Measurements from ENCODE around the gene FGF4. TPM values are rescaled to one million over a fixed set of nuclear protein-coding genes. Genes with fewer than 3 reads are reported as not detected.

The FGF4 gene
- total RNA-seq, 1 experiment from 2014 or later, result not detected

DNA sequence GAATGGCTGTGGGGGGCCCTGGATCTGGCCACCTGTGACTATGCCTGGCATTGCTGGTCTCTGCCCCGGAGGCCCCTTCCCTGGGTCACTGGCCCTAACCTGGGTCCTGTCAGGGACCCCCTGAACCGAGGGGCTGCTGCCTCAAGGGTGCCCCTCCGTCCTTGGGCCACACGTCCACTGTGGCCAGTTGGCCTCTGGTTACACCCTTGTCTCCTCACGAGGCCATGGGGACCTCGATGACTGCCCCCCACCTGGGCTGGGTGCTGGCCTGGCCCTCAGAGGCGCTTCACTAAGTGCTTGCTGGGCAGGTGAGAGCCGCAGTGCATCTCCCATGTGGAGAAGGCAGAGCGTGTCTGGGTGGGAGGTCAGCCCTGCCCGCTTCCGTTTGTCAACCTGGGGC, 44.0 kb downstream of the FGF4 start:
- Histone ChIP-seq H4K20me1 (ENCODE audit: insufficient read depth, low read depth, low read length) (no peaks in the 10 kb centered on the region), H3K4me1 (ENCODE audit: low read length) (no peaks in the 10 kb centered on the region), H2AFZ (ENCODE audit: low read length) (no peak overlapping the region), H3K9ac (ENCODE audit: low read length) (no peak overlapping the region), H3K27ac (ENCODE audit: low read length) (no peak overlapping the region), H3K79me2 (ENCODE audit: low read length) (no peaks in the 10 kb centered on the region), H3K27me3 (ENCODE audit: low read length) (no peaks in the 10 kb centered on the region), H3K9me3 (ENCODE audit: low read length) (no peaks in the 10 kb centered on the region), H3K36me3 (ENCODE audit: insufficient read depth, low read length) (no peaks in the 10 kb centered on the region), H3K9me2 (replicated peaks; ENCODE audit: insufficient read depth, low read length) (no peaks in the 10 kb centered on the region), H3K4me2 (ENCODE audit: low read depth, low read length, poor library complexity, severe bottlenecking) (no peak overlapping the region), H3K4me3 (ENCODE audit: low read length) (no peak overlapping the region)
- DNase-seq, result no peak

DNA sequence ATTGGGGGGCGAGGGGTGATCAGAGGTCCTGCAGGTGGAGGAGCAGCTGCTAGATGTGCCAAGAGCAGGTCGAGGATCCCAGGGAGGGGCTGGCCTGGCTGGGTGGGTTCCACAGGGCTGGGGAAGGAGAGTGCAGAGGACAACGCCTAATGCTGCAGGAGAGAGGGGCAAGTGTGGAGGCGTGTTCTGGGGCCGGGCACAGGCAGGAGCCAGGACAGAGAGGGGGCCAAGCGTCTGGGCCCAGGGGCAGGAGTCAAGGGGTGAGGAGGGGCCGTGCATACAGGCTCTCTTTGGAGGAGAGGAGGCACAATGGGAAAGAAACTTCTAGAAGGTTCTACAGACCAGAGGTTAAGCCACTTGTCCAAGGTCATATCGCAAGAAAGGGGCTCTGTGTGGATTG, 44.6 kb downstream of the FGF4 start:
- Histone ChIP-seq H3K79me2 (ENCODE audit: low read length) (no peaks in the 10 kb centered on the region), H3K27ac (ENCODE audit: low read length) (no peak overlapping the region), H3K36me3 (ENCODE audit: insufficient read depth, low read length) (no peaks in the 10 kb centered on the region), H3K27me3 (ENCODE audit: low read length) (no peaks in the 10 kb centered on the region), H2AFZ (ENCODE audit: low read length) (no peak overlapping the region), H3K9me2 (replicated peaks; ENCODE audit: insufficient read depth, low read length) (no peaks in the 10 kb centered on the region), H3K4me1 (ENCODE audit: low read length) (no peaks in the 10 kb centered on the region), H4K20me1 (ENCODE audit: insufficient read depth, low read depth, low read length) (no peaks in the 10 kb centered on the region), H3K4me2 (ENCODE audit: low read depth, low read length, poor library complexity, severe bottlenecking) (no peak overlapping the region), H3K9me3 (ENCODE audit: low read length) (no peaks in the 10 kb centered on the region), H3K4me3 (ENCODE audit: low read length) (no peak overlapping the region), H3K9ac (ENCODE audit: low read length) (no peak overlapping the region)
- no peak for DNase-seq

DNA sequence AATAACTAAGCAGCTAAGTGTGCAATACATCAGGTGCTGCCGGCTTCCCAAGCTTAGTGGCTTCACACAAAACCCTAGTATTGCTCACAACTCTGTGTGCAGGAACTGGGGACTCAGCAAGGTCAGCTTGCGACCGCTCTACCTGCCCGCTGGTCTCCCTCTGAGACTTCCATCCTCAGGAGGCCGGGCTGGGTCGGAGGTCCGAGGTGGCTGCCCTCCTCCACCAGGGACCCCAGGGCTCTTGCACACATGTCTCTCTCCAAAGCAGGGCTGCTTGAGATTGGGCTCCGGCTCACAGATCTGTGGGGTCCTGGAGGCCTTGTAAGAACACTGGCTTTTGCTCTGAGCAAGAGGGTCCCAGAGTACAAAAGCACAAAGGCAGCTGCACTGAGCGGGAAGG, 45.9 kb downstream of the FGF4 start:
- Histone ChIP-seq H3K9ac (ENCODE audit: low read length) (no peak overlapping the region), H3K79me2 (ENCODE audit: low read length) (no peaks in the 10 kb centered on the region), H3K9me2 (replicated peaks; ENCODE audit: insufficient read depth, low read length) (no peaks in the 10 kb centered on the region), H4K20me1 (ENCODE audit: insufficient read depth, low read depth, low read length) (no peaks in the 10 kb centered on the region), H3K9me3 (ENCODE audit: low read length) (no peaks in the 10 kb centered on the region), H3K27ac (ENCODE audit: low read length) (no peak overlapping the region), H3K4me3 (ENCODE audit: low read length) (no peak overlapping the region), H3K36me3 (ENCODE audit: insufficient read depth, low read length) (no peaks in the 10 kb centered on the region), H2AFZ (ENCODE audit: low read length) (no peak overlapping the region), H3K4me2 (ENCODE audit: low read depth, low read length, poor library complexity, severe bottlenecking) (no peak overlapping the region), H3K27me3 (ENCODE audit: low read length) (no peaks in the 10 kb centered on the region), H3K4me1 (ENCODE audit: low read length) (no peaks in the 10 kb centered on the region)
- DNase-seq, result no peak

DNA sequence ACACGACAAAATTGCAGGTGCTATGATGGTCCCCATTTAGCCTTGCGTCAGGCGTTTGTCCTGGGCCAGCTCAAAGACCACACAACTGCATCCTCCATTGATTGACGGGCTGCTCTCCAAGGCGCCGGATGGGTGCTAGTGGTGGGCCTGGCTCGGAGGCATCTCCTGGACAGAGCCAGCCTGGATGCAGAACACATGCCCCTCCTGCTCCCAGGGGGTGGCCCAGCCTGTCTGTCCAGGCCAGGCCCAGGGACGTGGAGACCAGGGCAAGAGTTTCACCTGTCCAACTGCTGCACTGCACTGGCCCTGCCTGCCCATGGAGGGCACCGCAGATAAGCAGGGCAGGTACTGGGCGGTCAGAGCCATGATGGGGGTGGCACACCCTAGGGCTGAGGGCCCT, 47.9 kb downstream of the FGF4 start:
- Histone ChIP-seq H3K4me1 (ENCODE audit: low read length) (no peaks in the 10 kb centered on the region), H3K9me2 (replicated peaks; ENCODE audit: insufficient read depth, low read length) (no peaks in the 10 kb centered on the region), H3K36me3 (ENCODE audit: insufficient read depth, low read length) (no peaks in the 10 kb centered on the region), H3K4me2 (ENCODE audit: low read depth, low read length, poor library complexity, severe bottlenecking) (no peak overlapping the region), H2AFZ (ENCODE audit: low read length) (no peak overlapping the region), H3K27me3 (ENCODE audit: low read length) (no peaks in the 10 kb centered on the region), H3K27ac (ENCODE audit: low read length) (no peak overlapping the region), H4K20me1 (ENCODE audit: insufficient read depth, low read depth, low read length) (no peaks in the 10 kb centered on the region), H3K9me3 (ENCODE audit: low read length) (no peaks in the 10 kb centered on the region), H3K4me3 (ENCODE audit: low read length) (no peak overlapping the region), H3K79me2 (ENCODE audit: low read length) (no peaks in the 10 kb centered on the region), H3K9ac (ENCODE audit: low read length) (no peak overlapping the region)
- DNase-seq, result no peak

DNA sequence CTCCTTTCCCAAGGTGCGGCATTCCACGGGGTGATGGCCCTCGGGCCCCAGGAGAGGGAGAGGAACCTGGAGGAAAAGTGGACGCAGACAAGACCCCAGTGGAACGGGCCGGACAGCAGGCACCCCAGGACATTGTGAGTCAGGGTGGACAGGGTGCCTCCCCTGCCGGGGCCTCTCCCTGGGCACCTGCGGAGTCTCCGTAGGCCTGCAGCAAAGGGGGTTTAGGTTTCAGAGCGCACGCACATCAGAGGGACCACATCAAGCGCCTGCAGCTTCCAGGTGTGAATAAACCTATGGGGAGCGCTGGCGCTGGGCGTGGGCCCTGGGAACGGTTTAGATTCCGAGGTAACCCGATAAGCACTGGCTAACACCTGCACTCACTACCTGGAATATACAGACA, 48.7 kb downstream of the FGF4 start:
- H3K79me2 ChIP-seq (ENCODE audit: low read length), result no peaks in the 10 kb centered on the region
- H3K4me3 ChIP-seq (ENCODE audit: low read length), result no peak overlapping the region
- H3K4me1 ChIP-seq (ENCODE audit: low read length), result no peaks in the 10 kb centered on the region
- no peaks in the 10 kb centered on the region for H3K36me3 ChIP-seq (ENCODE audit: insufficient read depth, low read length)
- no peaks in the 10 kb centered on the region for H3K9me2 ChIP-seq (replicated peaks; ENCODE audit: insufficient read depth, low read length)
- H3K9me3 ChIP-seq (ENCODE audit: low read length), result no peaks in the 10 kb centered on the region
- H3K27me3 ChIP-seq (ENCODE audit: low read length), result no peaks in the 10 kb centered on the region
- DNase-seq, result no peak
- no peak overlapping the region for H3K9ac ChIP-seq (ENCODE audit: low read length)
- no peaks in the 10 kb centered on the region for H4K20me1 ChIP-seq (ENCODE audit: insufficient read depth, low read depth, low read length)
- H3K4me2 ChIP-seq (ENCODE audit: low read depth, low read length, poor library complexity, severe bottlenecking), result no peak overlapping the region
- H3K27ac ChIP-seq (ENCODE audit: low read length), result no peak overlapping the region
- H2AFZ ChIP-seq (ENCODE audit: low read length), result no peak overlapping the region

DNA sequence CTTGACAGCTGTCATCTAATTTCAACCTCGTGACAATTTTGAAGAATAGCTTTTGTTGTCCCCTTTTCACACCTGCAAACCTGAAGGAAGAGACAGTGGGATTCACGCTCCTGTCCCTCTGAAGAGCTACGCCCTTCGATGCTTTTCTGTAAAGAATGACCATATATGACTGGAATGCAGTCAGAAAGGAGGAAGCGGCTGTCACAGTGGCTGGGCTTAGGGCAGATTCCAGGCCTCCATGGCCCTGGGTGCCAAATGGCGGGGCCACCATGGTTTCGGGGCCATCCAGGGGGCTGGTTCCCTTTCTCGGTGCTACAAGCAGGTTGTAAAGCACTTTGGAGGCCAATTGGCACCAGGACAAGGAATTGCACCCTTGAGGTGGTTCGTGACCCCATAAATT, 49.1 kb downstream of the FGF4 start:
- no peaks in the 10 kb centered on the region for H3K9me3 ChIP-seq (ENCODE audit: low read length)
- H3K4me2 ChIP-seq (ENCODE audit: low read depth, low read length, poor library complexity, severe bottlenecking), result no peak overlapping the region
- no peaks in the 10 kb centered on the region for H3K36me3 ChIP-seq (ENCODE audit: insufficient read depth, low read length)
- no peak overlapping the region for H3K9ac ChIP-seq (ENCODE audit: low read length)
- H2AFZ ChIP-seq (ENCODE audit: low read length), result no peak overlapping the region
- H3K79me2 ChIP-seq (ENCODE audit: low read length), result no peaks in the 10 kb centered on the region
- H3K9me2 ChIP-seq (replicated peaks; ENCODE audit: insufficient read depth, low read length), result no peaks in the 10 kb centered on the region
- no peak overlapping the region for H3K4me3 ChIP-seq (ENCODE audit: low read length)
- H3K27ac ChIP-seq (ENCODE audit: low read length), result no peak overlapping the region
- no peaks in the 10 kb centered on the region for H3K4me1 ChIP-seq (ENCODE audit: low read length)
- no peaks in the 10 kb centered on the region for H3K27me3 ChIP-seq (ENCODE audit: low read length)
- H4K20me1 ChIP-seq (ENCODE audit: insufficient read depth, low read depth, low read length), result no peaks in the 10 kb centered on the region
- no peak for DNase-seq

DNA sequence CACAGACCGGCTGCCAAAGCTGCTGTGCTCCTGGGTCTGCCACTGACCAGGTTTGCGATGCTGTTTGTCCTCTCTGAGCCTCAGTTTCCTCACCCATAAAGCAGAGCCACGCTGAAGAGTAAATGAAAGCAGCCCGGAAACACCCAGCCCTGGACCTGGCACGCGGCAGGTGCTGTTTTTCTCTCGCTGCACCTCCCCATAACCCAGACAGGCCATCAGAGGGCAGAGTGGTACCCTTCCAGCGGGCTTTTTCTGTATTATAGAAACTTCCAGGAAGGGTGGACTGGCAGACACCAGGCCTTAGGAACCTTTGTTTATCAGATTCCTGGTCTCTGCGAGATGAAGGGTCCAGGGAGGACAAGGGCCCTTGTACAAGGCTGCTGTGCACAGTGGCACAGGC, 53.4 kb downstream of the FGF4 start:
- no peaks in the 10 kb centered on the region for H3K27me3 ChIP-seq (ENCODE audit: low read length)
- DNase-seq, result peak; percentile 46
- no peak overlapping the region for H3K4me2 ChIP-seq (ENCODE audit: low read depth, low read length, poor library complexity, severe bottlenecking)

DNA sequence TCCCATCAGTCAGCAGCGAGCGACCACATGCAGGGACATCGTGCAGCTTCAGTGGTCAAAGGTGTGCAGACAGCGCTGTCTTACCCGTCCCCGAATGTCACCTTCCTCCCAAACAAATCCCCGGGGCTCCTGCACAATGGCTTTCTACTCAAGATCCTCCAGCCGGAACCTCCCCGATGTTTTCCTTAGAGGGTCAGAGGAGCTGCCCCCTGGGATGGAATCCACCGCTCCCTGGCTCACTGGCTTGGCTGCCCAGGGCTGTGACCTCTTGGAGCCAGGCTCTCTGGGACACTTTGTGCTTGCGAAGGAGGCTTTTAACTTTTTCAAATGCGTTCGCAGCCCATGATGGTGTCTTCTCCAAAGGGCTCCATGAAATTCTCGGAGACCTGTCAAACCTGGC, 54.0 kb downstream of the FGF4 start:
- H3K36me3 ChIP-seq (ENCODE audit: insufficient read depth, low read length), result no peaks in the 10 kb centered on the region
- H3K9ac ChIP-seq (ENCODE audit: low read length), result no peak overlapping the region
- no peak overlapping the region for H2AFZ ChIP-seq (ENCODE audit: low read length)
- no peaks in the 10 kb centered on the region for H3K27me3 ChIP-seq (ENCODE audit: low read length)
- H3K9me2 ChIP-seq (replicated peaks; ENCODE audit: insufficient read depth, low read length), result no peaks in the 10 kb centered on the region
- H4K20me1 ChIP-seq (ENCODE audit: insufficient read depth, low read depth, low read length), result no peaks in the 10 kb centered on the region
- peaks cover 6% of the 10 kb centered on the region for H3K4me1 ChIP-seq (ENCODE audit: low read length)
- no peak overlapping the region for H3K4me2 ChIP-seq (ENCODE audit: low read depth, low read length, poor library complexity, severe bottlenecking)
- DNase-seq, result no peak
- no peak overlapping the region for H3K4me3 ChIP-seq (ENCODE audit: low read length)
- no peak overlapping the region for H3K27ac ChIP-seq (ENCODE audit: low read length)
- H3K9me3 ChIP-seq (ENCODE audit: low read length), result no peaks in the 10 kb centered on the region
- H3K79me2 ChIP-seq (ENCODE audit: low read length), result no peaks in the 10 kb centered on the region

More for the DNA sequence above, 53.4 kb downstream of the FGF4 start:
- no peaks in the 10 kb centered on the region for H3K9me2 ChIP-seq (replicated peaks; ENCODE audit: insufficient read depth, low read length)
- H4K20me1 ChIP-seq (ENCODE audit: insufficient read depth, low read depth, low read length), result no peaks in the 10 kb centered on the region
- H2AFZ ChIP-seq (ENCODE audit: low read length), result no peak overlapping the region
- no peak overlapping the region for H3K4me3 ChIP-seq (ENCODE audit: low read length)
- no peak overlapping the region for H3K27ac ChIP-seq (ENCODE audit: low read length)
- H3K9me3 ChIP-seq (ENCODE audit: low read length), result no peaks in the 10 kb centered on the region
- no peaks in the 10 kb centered on the region for H3K36me3 ChIP-seq (ENCODE audit: insufficient read depth, low read length)
- peaks cover 6% of the 10 kb centered on the region for H3K4me1 ChIP-seq (ENCODE audit: low read length)
- no peaks in the 10 kb centered on the region for H3K79me2 ChIP-seq (ENCODE audit: low read length)
- H3K9ac ChIP-seq (ENCODE audit: low read length), result no peak overlapping the region

All from Karpas-422 (cell line).